SH-SY5Y (cell line): ENCODE measurements around the gene TVP23C.

Source experiments
- GATA2 ChIP-seq: IDR thresholded peaks from 2 replicates; pipeline ENCODE4 v1.6.1; 2011; ENCODE audit warnings: mild to moderate bottlenecking, low read depth, low read length
- GATA3 ChIP-seq: IDR thresholded peaks from 2 replicates; pipeline ENCODE4 v1.6.1; 2011; ENCODE audit warnings: low read depth, mild to moderate bottlenecking, low read length, moderate library complexity

GRCh38 chr17:15513856-15514459, 49.3 kb downstream of the TVP23C start:
- TF ChIP-seq GATA2, result no peak
- no peak for TF ChIP-seq GATA3
